SK-N-SH (cell line): ENCODE data around the gene CEP63.

Experiments
- CTCF ChIP-seq: fragments of 200-600 bp; sonication (generic); IDR thresholded peaks from 2 replicates; pipeline ENCODE4 v1.6.1; 2017; ENCODE audit warnings: antibody characterized with exemption, mild to moderate bottlenecking, moderate library complexity
- POLR2AphosphoS5 ChIP-seq: IDR thresholded peaks from 2 replicates; pipeline ENCODE4 v1.6.1; 2012; ENCODE audit warnings: low read depth, low read length
- RCOR1 ChIP-seq: fragments of 150-350 bp; IDR thresholded peaks from 2 replicates; pipeline ENCODE4 v1.6.1; 2017; ENCODE audit warnings: antibody characterized with exemption, low read length

- TF ChIP-seq CTCF (no peak), POLR2AphosphoS5 (no peak), RCOR1 (no peak)
These were observed 50.9 kb downstream of the CEP63 start for GRCh38 chr3:134536781-134537180.
